NCI-H1105 treated with DMSO at 0.1 percent for 48 hours (cell line): ENCODE results near the gene RAET1E.
"Not testable (repeated sequence)": the region's sequence is repeated elsewhere in the genome, so short reads cannot be mapped to it uniquely, and the experiment has no call there.

ENCODE experiments used
- DNase-seq: peaks from one replicate; lab custom pipeline; 2025; lab: John Stamatoyannopoulos, UW

RAET1E gene

DNA sequence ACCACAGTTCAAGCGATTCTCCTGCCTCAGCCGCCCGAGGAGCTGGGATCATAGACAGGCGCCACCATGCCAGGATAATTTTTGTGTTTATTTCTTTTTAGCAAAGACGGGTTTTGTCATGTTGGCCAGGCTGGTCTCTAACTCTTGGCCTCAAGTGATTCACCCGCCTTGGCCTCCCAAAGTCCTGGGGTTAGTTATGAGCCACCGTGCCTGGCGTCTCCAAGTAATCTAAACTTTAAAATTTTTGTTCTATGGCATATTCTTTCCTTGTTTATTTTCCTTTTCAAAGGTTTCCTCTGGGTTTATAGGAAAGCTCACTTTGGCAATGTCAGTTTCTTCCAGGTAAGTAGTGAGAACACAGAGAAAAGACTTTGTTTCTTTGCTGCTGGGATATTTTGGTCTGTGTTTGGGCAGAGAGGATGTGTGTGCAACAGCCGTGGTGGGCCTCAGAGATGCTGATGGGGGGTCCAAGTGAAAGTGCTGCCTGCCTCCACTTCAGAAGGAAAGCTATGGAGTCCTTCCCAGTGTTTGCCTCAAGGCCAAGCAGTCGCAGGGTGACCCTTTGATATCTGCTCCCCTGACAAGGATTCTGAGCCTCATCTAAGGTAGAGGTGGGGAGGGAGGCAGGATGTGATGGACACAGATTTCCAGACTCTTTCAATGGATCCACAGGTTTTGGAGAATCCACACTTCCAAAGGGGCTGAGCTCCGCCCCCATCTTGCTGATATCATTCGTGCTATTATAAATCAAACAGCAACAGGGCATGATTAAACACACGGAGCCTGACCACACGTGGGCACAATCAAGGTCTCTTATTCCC is 36.1 kb downstream of the RAET1E start:
- no peak for DNase-seq

DNA sequence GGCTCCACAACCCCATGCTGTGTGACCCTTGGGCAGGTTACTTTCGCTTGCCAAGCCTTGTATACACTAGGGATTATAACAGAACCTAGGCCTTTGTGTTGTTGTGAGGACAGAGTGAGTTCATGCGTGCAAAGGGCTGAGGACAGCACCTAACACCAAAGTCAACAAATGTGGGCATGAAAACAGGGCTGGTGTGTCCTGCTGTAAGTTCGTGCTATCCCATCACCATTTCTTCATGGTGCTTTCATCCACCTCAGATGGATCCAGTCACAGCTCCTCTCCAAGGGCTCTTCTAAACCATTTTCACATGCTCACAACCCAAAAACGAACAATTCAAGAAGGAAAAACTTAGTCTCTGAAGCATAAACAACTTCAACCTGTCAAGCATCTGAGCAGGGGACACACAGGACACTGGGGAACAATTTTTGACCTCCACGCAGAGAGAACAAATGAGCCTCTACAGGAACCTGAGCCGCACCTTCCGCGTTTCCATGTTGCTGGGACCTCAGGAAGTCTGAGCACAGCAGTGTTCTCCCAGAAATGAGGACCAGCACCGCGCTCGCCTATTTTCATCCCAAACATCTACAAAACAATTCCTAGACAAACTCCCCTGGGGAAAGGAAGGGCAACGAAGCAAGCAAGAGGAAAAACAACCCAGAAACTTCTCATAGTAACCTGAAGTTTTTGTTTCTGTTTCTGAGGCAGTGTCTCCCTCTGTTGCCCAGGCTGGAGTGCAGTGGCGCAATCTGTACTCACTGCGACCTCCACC is 36.9 kb downstream of the RAET1E start:
- no peak for DNase-seq

DNA sequence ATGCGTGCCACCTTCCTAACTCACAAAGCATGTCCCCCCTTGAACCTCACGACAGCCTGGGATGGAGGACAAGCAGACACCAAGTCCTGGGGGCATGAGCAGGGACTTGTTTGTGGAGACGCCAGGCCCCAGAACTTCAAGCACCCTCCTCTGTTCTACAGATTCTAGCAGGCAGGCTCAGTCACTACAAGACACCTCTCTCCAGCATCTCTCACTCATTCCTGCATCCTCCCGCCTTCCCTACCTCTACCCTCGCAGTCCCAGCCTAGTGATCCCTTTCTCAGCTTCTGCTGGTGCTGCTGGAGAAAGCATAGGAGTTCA is 37.4 kb downstream of the RAET1E start:
- no peak for DNase-seq

DNA sequence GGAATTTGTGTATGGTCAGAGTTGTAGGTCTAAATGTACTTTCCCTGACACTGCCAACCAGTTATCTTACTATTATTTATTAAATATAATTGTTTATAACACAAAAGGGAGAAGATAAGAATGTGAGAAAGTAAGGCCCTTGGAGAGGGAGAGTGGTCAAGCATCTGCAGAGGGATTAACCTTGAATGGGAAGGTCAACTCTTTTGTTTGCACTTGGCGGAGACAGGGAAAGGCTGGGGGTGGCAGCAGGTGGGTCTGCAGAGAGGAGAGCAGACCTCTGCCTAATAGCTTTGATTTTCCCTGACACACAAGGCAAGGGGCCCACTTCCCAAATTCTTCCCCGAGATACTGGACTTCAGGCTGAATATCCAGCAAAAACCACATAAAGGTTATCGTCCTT is 38.0 kb downstream of the RAET1E start:
- no peak for DNase-seq

DNA sequence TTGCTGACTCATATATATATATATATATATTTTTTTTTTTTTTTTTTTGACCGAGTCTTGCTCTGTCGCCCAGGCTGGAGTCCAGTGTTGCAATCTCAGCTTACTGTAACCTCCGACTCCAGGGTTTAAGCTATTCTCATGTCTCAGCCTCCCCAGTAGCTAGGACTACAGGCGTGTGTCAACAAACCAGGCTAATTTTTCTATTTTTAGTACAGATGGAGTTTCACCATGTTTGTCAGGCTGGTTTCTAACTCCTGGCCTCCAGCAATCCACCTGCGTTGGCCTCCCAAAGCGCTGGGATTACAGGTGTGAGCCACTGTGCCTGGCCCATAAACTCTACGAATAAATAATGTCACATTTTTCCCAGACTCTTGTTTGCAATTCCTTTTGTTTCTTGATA is 38.5 kb downstream of the RAET1E start:
- no peak for DNase-seq

DNA sequence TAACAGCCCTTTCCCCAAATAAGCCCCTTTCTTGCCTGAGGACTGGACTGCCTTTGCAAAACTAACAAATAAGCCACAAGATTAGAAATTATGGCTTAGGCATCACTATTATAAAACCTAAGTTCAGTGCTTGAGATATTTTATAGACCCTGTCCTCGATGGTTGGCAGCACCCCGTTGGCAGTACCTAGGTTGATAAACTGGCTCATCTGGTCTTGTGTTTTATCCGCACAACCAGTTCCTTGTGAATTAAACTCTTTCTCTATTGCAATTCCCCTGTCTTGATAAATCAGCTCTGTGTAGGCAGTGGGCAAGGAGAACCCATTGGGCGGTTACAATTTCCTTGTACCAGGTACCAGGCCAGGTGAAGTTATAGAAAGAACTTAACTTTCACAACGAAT is 40.4 kb downstream of the RAET1E start:
- no peak for DNase-seq

DNA sequence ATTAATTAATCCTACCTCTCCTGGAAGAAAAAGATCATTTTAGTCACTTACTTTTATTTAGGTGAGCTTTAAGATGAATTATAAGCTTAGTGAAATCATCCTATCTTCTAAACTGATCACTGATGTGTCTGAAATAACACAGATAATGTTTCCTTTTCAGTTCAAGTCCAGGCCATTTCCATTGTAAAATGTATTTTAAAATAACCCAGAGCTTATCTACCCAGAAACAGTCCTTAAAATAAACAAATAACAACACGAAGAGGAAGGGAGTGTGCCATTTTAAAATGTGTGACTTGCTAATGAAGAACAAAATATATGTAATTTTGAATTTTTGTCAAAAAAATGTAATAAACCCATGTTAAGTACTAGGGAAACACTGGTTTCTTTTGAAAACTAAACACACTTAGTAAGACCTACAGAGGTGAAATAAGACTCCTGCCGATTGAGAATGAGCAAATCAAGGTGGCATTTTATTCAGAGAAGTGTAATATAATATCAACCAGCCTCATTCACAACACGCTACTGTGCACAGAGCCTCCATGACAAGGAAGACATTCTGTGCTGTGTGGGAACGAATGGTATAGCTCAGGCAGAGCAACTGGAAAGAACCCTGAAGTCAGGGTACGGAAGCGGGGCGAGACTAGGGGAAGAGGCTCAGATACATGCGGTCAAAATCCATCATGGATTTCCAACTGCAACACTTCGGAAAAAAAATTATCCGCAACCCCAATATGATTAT is 41.5 kb downstream of the RAET1E start:
- no peak for DNase-seq

DNA sequence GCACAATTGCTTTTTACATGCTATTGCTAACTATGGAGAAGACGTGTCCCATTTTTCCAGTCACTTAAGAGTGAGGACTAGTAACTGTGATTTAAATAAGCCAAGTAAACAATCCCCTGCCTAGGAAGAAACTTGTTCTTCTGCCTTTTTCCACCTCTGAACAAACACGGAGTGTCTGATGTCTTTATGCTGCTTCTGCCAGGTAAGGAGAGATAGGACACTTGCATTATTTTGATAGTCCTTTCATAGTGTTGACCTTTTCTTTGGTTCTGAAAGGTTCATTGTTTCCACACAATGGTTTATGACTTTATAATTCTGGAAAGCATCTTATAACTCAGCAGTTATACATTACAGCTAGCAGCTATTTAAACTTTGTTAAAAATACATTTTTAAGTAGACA is 42.2 kb downstream of the RAET1E start:
- DNase-seq = no peak

DNA sequence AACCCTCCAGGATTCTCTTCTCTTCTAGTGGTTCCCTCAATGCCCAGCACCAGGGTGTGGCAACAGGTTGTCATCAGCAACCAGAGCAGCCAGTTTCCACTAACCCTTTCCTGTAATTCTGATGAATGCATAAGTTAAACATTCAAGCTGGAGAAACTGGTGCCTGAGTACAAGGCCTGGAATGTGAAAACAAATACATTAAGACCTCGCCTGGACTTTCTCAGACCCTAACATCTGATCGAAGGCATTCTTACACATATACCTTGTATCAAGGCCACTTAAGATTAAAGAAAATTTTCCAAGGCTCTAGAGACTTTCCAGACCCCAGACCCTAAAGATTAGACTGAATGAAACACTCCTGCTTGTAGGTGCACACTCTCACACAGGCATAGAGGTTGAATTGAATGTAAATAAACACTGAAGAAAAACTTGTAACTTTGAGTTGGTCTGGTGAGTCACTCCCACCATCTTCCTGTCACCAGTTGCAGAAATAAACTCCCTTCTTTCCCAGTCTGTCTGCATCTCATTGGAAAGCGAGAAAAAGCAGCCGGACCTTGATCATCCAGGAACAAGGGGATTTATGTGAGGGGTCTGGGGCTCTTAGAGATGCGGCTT is 42.8 kb downstream of the RAET1E start:
- no peak for DNase-seq

DNA sequence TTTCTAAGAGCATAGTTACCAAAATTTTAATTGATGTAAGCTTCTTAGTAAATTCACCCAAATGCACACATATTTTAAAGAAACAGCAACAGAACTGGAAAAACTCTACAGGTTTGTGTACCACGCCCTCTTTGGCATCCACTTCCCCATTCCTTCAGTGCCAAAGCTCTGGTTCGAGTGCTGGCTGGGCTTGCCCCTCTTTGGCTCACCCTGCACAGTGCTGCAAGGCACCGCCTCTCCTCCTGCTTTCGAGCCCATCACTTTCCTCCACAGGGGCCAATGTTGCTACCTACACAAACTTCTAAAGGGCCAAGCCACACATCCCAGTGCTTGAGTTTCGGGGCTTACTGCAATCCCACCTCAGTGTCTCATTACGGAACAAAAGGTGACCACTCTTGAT is 43.4 kb downstream of the RAET1E start:
- no peak for DNase-seq

DNA sequence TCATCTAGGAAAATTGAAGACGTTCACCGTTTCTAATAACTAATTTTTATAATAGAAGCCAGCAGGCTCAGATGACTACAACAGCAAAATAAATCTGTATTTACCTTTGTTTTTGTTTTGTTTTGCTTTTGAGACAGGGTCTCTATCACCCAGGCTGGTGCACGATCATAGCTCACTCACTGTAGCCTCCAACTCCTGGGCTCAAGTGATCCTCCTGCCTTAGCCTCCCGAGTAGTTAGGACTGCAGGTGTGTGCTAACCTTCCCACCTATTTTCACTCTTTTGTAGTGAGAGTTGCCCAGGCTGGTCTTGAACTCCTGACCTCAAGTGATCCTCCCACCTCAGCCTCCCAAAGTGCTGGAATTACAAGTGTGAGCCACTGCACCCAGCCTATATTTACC is 43.9 kb downstream of the RAET1E start:
- DNase-seq = not testable (repeated sequence)

DNA sequence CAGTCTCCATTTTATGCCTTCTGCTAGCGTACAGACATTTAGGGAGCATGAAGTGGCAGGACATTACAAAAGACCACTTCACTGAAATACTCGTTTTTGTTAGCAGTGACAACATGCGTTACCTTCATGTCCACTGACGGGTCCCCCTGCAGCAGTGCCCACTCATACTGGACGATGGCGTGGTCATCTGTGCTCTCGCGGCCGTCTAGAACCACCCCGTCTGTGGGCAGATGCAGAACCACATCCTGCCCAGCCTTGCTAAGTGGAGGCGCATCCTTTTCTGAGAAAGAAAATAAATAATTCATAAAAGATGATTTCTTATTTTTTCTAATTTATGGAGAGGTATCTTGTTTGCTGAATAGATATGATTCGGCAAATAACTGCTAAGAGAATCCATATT is 45.0 kb downstream of the RAET1E start:
- DNase-seq = no peak

DNA sequence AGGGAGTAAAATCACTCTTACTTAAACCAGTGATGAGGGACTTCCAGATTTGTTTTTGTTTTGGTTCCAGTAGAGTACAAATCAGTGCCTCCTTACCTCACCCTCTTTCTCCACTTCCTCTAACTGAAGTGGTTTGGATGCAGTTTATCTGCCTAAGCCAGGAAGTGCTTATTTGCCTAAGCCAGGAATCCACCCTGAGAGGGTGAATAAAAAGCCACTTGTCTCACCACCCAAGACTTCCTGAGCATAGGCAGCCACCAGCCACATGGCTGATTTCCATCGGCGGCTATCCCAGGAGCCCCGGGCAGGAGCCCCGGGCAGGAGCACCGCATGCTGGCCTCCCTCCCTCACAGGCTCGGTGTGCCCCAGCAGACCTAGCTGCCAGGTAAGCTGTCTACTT is 45.7 kb downstream of the RAET1E start:
- no peak for DNase-seq

DNA sequence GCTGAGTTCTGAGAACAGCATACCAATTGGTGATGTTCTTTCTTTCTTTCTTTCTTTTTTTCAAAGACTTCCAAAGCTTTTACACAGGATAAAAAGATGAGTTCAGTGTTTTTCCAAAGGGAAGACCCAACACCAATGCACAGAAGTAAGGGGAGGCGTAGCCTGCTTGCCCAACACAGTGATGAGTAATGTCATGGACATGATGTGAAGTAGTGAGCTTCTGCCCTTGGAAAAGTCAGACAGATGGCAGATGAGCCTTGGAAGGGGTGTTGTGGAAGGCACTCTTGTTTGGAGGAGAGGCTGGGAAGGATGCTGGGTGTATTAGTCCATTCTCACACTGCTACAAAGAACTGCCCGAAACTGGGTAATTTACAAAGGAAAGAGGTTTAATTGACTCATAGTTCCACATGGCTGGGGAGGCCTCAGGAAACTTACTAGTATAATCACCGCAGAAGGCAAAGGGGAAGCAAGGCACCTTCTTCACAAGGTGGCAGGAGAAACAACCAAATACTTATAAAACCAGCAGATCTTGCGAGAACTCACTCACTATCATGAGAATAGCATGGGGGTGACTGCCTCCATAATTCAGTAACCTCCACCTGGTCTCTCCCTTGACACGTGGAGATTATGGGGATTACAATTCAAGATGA is 46.3 kb downstream of the RAET1E start:
- no peak for DNase-seq

DNA sequence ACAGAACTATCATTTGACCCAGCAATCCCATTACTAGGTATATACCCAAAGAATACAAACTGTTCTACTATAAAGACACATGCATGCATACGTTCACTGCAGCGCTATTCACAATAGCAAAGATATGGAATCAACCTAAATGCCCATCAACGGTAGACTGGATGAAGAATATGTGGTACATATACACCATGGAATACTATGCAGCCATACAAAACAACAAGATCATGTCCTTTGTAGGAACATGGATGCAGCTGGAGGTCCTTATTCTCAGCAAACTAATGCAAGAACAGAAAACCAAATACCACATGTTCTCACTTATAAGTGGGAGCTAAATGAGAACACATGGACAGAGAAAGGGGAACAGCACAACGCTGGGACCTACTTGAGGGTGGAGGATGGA is 49.6 kb downstream of the RAET1E start:
- not testable (repeated sequence) for DNase-seq
